Epithelial cell of esophagus (primary cell): ENCODE results near the gene PMEPA1.

ENCODE experiments used
- DNase-seq: peaks from one replicate; pipeline ENCODE4 v3.0.0; 2010; ENCODE audit warnings: low read depth
- H3K4me3 ChIP-seq: 2 replicates; pipeline ENCODE4 v1.5.1; 2011; ENCODE audit warnings: mild to moderate bottlenecking, low read length, control low read depth
- CTCF ChIP-seq: IDR thresholded peaks from 2 replicates; pipeline ENCODE4 v1.5.1; 2011; ENCODE audit warnings: low read depth, mild to moderate bottlenecking, low read length, control low read depth, inconsistent platforms; ENCODE audit not compliant: insufficient read depth; ENCODE audit errors: missing control alignments

Gene PMEPA1

GRCh38 chr20:57712851-57713504 lies 3.2 kb upstream of the PMEPA1 start:
- DNase-seq = no peak
- no peak for TF ChIP-seq CTCF
- no peak overlapping the region for H3K4me3 ChIP-seq

GRCh38 chr20:57712341-57712740 lies 2.5 kb upstream of the PMEPA1 start:
- TF ChIP-seq CTCF = no peak
- no peak overlapping the region for H3K4me3 ChIP-seq
- DNase-seq = no peak

- H3K4me3 ChIP-seq = no peak overlapping the region
- TF ChIP-seq CTCF = no peak
- DNase-seq = no peak
Measured at GRCh38 chr20:57711826-57712225, 2.0 kb upstream of the PMEPA1 start.

- H3K4me3 ChIP-seq = no peak overlapping the region
- TF ChIP-seq CTCF = no peak
- DNase-seq = peak; percentile 36
Measured at GRCh38 chr20:57711311-57711712, 1.5 kb upstream of the PMEPA1 start.

GRCh38 chr20:57710841-57711240 lies 1.0 kb upstream of the PMEPA1 start:
- DNase-seq = no peak
- H3K4me3 ChIP-seq = peak overlapping the region; percentile 68
- TF ChIP-seq CTCF = no peak

GRCh38 chr20:57708694-57709673 lies 831 bp downstream of the PMEPA1 start:
- no peak for DNase-seq
- no peak for TF ChIP-seq CTCF
- H3K4me3 ChIP-seq = peak overlapping the region; percentile 75
